ENCODE data around the gene FRYL. TPM values are rescaled to one million over a fixed set of nuclear protein-coding genes. Genes with fewer than 3 reads are reported as not detected.

The FRYL gene
- total RNA-seq, 4 donors from 2014 or later = 46.0 to 66.5 (median 55.8) TPM

DNA sequence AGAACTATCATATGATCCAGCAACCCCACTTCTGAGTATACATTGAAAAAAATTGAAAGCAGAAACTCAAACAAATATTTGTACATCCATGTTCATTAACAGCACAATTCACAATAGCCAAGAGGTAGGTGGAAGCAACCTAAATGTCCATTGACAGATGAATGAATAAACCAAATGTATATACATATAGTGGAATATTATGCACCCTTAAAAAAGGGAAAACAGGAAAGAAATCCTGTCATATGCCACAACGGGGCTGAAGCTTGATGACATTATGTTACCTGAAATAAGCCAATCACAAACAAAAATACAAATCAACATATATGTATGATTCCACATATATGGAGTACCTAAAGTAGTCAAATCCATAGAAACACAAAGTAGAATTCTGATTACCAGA, 222.1 kb downstream of the FRYL start:
- 97% methylated on average over 1 of the region's 1 CpG for WGBS
- Histone ChIP-seq H3K36me3 (peaks cover 30 to 97% (median 73%) of the 10 kb centered on the region in 4 donors), H3K9me3 (no peaks in the 10 kb centered on the region), H3K4me1 (no peaks in the 10 kb centered on the region), H3K27me3 (no peaks in the 10 kb centered on the region), H3K27ac (replicated peaks in 1 of 4) (no peak overlapping the region), H3K4me3 (no peak overlapping the region)
- intact Hi-C loops (cut with DNase I) = loop anchor here (5.0 kb wide), 1 partner anchor 41 kb away; no protein-coding TSS in a partner anchor
- no peak for DNase-seq (ENCODE audit: extremely low spot score)
- TF ChIP-seq POLR2AphosphoS5 (IDR thresholded peaks at IDR 0.05) (no peak), POLR2A (IDR thresholded peaks at IDR 0.05; ENCODE audit: low read depth) (no peak), EP300 (IDR thresholded peaks at IDR 0.05) (no peak)
- TF ChIP-seq, protein P1, sequence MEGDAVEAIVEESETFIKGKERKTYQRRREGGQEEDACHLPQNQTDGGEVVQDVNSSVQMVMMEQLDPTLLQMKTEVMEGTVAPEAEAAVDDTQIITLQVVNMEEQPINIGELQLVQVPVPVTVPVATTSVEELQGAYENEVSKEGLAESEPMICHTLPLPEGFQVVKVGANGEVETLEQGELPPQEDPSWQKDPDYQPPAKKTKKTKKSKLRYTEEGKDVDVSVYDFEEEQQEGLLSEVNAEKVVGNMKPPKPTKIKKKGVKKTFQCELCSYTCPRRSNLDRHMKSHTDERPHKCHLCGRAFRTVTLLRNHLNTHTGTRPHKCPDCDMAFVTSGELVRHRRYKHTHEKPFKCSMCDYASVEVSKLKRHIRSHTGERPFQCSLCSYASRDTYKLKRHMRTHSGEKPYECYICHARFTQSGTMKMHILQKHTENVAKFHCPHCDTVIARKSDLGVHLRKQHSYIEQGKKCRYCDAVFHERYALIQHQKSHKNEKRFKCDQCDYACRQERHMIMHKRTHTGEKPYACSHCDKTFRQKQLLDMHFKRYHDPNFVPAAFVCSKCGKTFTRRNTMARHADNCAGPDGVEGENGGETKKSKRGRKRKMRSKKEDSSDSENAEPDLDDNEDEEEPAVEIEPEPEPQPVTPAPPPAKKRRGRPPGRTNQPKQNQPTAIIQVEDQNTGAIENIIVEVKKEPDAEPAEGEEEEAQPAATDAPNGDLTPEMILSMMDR (IDR thresholded peaks at IDR 0.05) = no peak

DNA sequence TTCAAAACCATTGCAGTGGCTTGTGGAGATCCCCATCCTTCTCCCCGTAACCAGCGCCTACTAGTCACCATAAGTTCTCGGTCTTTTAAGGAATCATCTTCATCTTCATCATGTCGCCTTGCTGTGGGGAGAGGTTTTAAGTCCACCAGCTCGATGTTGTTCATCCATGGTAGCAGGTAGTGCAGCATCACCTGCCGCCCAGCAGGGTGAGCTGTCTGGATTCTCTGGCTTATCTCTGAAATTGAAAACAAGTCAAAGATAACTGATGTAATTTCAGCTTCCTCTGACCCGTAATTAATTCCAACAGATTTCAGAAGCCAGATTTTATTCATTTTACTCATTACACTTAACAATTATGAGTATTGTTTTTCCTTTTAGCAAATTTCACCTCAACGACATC, 222.6 kb downstream of the FRYL start:
- WGBS = 94% methylated on average over 8 of the region's 8 CpGs
- H3K36me3 ChIP-seq = peaks cover 25 to 97% (median 72%) of the 10 kb centered on the region in 4 donors

GRCh38 chr4:48556268-48556667, 223.8 kb downstream of the FRYL start:
- H3K4me3 ChIP-seq = no peak overlapping the region
- TF ChIP-seq EP300 (IDR thresholded peaks at IDR 0.05) = no peak
- no peak for TF ChIP-seq POLR2A (IDR thresholded peaks at IDR 0.05; ENCODE audit: low read depth)
- TF ChIP-seq, protein P1 (IDR thresholded peaks at IDR 0.05) = no peak
- no peak for TF ChIP-seq POLR2AphosphoS5 (IDR thresholded peaks at IDR 0.05)
- no peak for DNase-seq (ENCODE audit: extremely low spot score)
- WGBS = 100% methylated on average over 2 of the region's 2 CpGs
- no peaks in the 10 kb centered on the region for H3K4me1 ChIP-seq
- no peak overlapping the region for H3K27ac ChIP-seq (replicated peaks in 1 of 4)
- no peaks in the 10 kb centered on the region for H3K9me3 ChIP-seq
- peaks cover 24 to 97% (median 73%) of the 10 kb centered on the region in 4 donors for H3K36me3 ChIP-seq
- H3K27me3 ChIP-seq = no peaks in the 10 kb centered on the region
- intact Hi-C loops (cut with DNase I) = loop anchor here (5.0 kb wide), 1 partner anchor 39 kb away; no protein-coding TSS in a partner anchor

More for the DNA sequence above, 222.6 kb downstream of the FRYL start:
- H3K4me1 ChIP-seq = no peaks in the 10 kb centered on the region
- intact Hi-C loops (cut with DNase I) = loop anchor here (5.0 kb wide), 1 partner anchor 40 kb away; no protein-coding TSS in a partner anchor
- no peak for DNase-seq (ENCODE audit: extremely low spot score)
- TF ChIP-seq EP300 (IDR thresholded peaks at IDR 0.05) = no peak
- TF ChIP-seq POLR2AphosphoS5 (IDR thresholded peaks at IDR 0.05) = no peak
- TF ChIP-seq, protein P1 (IDR thresholded peaks at IDR 0.05) = no peak
- no peak for TF ChIP-seq POLR2A (IDR thresholded peaks at IDR 0.05; ENCODE audit: low read depth)
- no peak overlapping the region for H3K27ac ChIP-seq (replicated peaks in 1 of 4)
- no peak overlapping the region for H3K4me3 ChIP-seq
- no peaks in the 10 kb centered on the region for H3K27me3 ChIP-seq
- no peaks in the 10 kb centered on the region for H3K9me3 ChIP-seq

DNA sequence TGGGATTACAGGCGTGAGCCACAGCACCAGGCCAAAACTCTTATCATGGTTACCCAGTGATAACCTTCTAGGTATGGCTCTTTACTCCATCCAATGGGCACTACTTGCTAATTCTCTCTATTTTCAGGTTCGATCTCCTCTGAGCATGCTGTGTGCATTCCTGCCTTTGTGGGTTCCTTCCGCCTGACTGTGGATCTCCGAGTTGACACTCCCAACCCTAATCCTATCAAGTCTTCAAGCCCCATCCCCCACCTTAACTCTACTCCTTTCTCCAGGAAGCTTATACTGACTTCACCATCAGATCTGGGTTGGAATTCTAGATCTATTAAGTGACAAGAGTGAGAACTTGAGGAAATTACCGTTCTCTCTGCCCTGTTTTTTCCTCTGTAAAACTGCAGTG, 225.5 kb downstream of the FRYL start:
- TF ChIP-seq POLR2A (IDR thresholded peaks at IDR 0.05; ENCODE audit: low read depth) (no peak), POLR2AphosphoS5 (IDR thresholded peaks at IDR 0.05) (no peak), EP300 (IDR thresholded peaks at IDR 0.05) (no peak)
- TF ChIP-seq, protein P1 (IDR thresholded peaks at IDR 0.05) = no peak
- Histone ChIP-seq H3K27me3 (no peaks in the 10 kb centered on the region), H3K4me1 (no peaks in the 10 kb centered on the region), H3K9me3 (no peaks in the 10 kb centered on the region), H3K4me3 (no peak overlapping the region), H3K36me3 (peaks cover 22 to 97% (median 75%) of the 10 kb centered on the region in 4 donors), H3K27ac (replicated peaks in 1 of 4) (no peak overlapping the region)
- WGBS = over 99% methylated on average over 4 of the region's 5 CpGs
- no peak for DNase-seq (ENCODE audit: extremely low spot score)
- intact Hi-C loops (cut with DNase I) = loop anchor here (5.0 kb wide), 1 partner anchor 37 kb away; no protein-coding TSS in a partner anchor

DNA sequence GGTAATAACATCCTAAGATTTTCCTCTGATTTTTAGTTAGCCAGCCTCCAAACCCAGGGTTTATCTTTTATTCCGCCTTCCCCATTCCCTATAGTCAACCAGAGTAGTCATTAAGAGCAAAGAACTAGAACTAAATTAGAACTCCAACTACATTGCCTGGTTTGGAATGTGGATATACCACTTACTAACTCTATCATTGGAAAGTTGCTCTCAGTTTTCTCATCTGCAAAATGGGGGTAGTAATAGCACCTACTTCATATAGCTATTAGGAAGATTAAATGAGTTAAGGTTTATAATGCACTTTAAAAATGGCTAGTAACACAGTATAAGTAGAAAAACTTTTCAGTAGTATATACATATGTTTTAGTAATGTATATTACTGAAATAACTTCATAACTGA, 226.4 kb downstream of the FRYL start:
- TF ChIP-seq, protein P1 (IDR thresholded peaks at IDR 0.05) = no peak
- no peak for TF ChIP-seq EP300 (IDR thresholded peaks at IDR 0.05)
- intact Hi-C loops (cut with DNase I) = no loop called here
- Histone ChIP-seq H3K36me3 (peaks cover 31 to 99% (median 80%) of the 10 kb centered on the region in 4 donors), H3K27ac (replicated peaks in 1 of 4) (no peak overlapping the region), H3K27me3 (no peaks in the 10 kb centered on the region), H3K9me3 (no peaks in the 10 kb centered on the region), H3K4me3 (no peak overlapping the region), H3K4me1 (no peaks in the 10 kb centered on the region)
- 97% methylated on average over 1 of the region's 1 CpG for WGBS
- DNase-seq (ENCODE audit: extremely low spot score) = no peak
